Adrenal gland (tissue), 12 donors: ENCODE data around the gene FARSB. TPM values are rescaled to one million over a fixed set of nuclear protein-coding genes. Genes with fewer than 3 reads are reported as not detected.
"Not testable (repeated sequence)": the region's sequence is repeated elsewhere in the genome, so short reads cannot be mapped to it uniquely, and the experiment has no call there.

Experiments used
- DNase-seq, 7 donors: peaks; one replicate each; pipeline ENCODE4 v3.0.0-alpha.2; 2019 to 2020
- H3K27ac ChIP-seq, 5 donors: fragments of 200-600 bp; sonication (generic) in 4 of 5; 1 replicate in 3 of 5; 2 replicates in 2 of 5; pipeline versions ENCODE4 v1.5.1 to v1.8.0; 2016 to 2020; ENCODE audit warnings: mild to moderate bottlenecking in 1 of 5
- H3K27me3 ChIP-seq: fragments of 200-600 bp; 2 replicates; pipeline ENCODE4 v1.8.0; 2021
- H3K36me3 ChIP-seq, 2 donors: fragments of 200-600 bp; replicated peaks in 1 of 2; 1 replicate in 1 of 2; 2 replicates in 1 of 2; pipeline versions ENCODE4 v1.5.1 to v1.8.0; 2018 to 2022
- H3K4me1 ChIP-seq, 2 donors: fragments of 200-600 bp; replicated peaks in 1 of 2; 1 replicate in 1 of 2; 2 replicates in 1 of 2; pipeline versions ENCODE4 v1.5.1 to v1.8.0; 2018 to 2021
- H3K4me3 ChIP-seq, 4 donors: fragments of 200-600 bp; sonication (generic) in 3 of 4; one replicate each; pipeline ENCODE4 v1.5.1; 2016 to 2018
- H3K9me3 ChIP-seq, 3 donors: fragments of 200-600 bp; sonication (generic) in 1 of 3; replicated peaks in 1 of 3; 1 replicate in 2 of 3; 2 replicates in 1 of 3; pipeline versions ENCODE4 v1.5.1 to v1.8.0; 2016 to 2021
- CTCF ChIP-seq, 6 experiments: fragments of 450-650 bp in 4 of 6; fragments of 200-600 bp in 2 of 6; sonication (generic) in 1 of 6; IDR thresholded peaks; 1 replicate in 5 of 6; 2 replicates in 1 of 6; pipeline versions ENCODE4 v1.5.1 to v1.8.0; 2016 to 2021; ENCODE audit warnings: antibody characterized with exemption in 6 of 6, mild to moderate bottlenecking in 2 of 6, moderate library complexity in 1 of 6
- POLR2A ChIP-seq, 2 donors: fragments of 450-650 bp; IDR thresholded peaks; one replicate each; pipeline ENCODE4 v1.6.1; 2017; ENCODE audit warnings: antibody characterized with exemption in 2 of 2, mild to moderate bottlenecking in 2 of 2, moderate library complexity in 1 of 2
- WGBS, 4 donors: extraction: QIAGEN DNeasy Blood & Tissue Kit in 2 of 4; methylation state at CpG; one replicate each; pipeline versions ENCODE4 v1.1.5 to v1.1.7; 2013 to 2017; 5-methylcytosine and 5-hydroxymethylcytosine counted together
- intact Hi-C, 2 donors: fragments of 100-400 bp; cut with DNase I; formaldehyde crosslinking; loops; one replicate each; pipeline versions ENCODE4 v1.14.1 to v1.15.0; 2022 to 2023
- polyA plus RNA-seq, 3 donors: library from polyadenylated mRNA; stranded (reverse); fragments of 200-250 nt in 2 of 3; fragments of 350-450 nt in 1 of 3; fragmentation: Illumina TruSeq in 1 of 3; extraction: RNeasy Lipid Tissue Mini Kit (QIAGEN cat#74804) in 1 of 3; gene quantifications; one replicate each; pipeline ENCODE4 v1.2.3, GENCODE V29; 2013 to 2014
- total RNA-seq, 9 donors: library from RNA; depleted of rRNA in 4 of 9; stranded (reverse); fragments of >200 nt in 4 of 9; fragments of 120-200 nt in 1 of 9; fragmentation: NEBNext Ultra II Directional in 1 of 9; extraction: Animal tissue kit (Norgen Biotek cat#: 25700) in 1 of 9; gene quantifications; one replicate each; pipeline versions ENCODE4 v1.1.0 to v1.2.4, GENCODE V29; 2013 to 2023
- donor health status: healthy with polysubstance abuse.
- donor health status: Bipolar disorder and iron deficiency.
- donor health status: DM: yes; HTN: yes; CAD: no.
- donor health status: DM: no; HTN: no; CAD: no.
- donor health status: DM: no; HTN: no; CAD: no.
- donor health status: DM: yes; HTN: yes; CAD: no.

FARSB gene
- total and polyA plus RNA-seq, 12 donors, result 7.2 to 55.9 (median 14.0) TPM

GRCh38 chr2:222701721-222702131 is 45.8 kb upstream of the FARSB start:
- Histone ChIP-seq H3K36me3 (no peaks in the 10 kb centered on the region), H3K4me3 (no peak overlapping the region), H3K4me1 (no peaks in the 10 kb centered on the region), H3K27ac (no peak overlapping the region), H3K27me3 (no peaks in the 10 kb centered on the region), H3K9me3 (no peaks in the 10 kb centered on the region)
- no peak for TF ChIP-seq POLR2A (IDR thresholded peaks at IDR 0.05)
- TF ChIP-seq CTCF (IDR thresholded peaks at IDR 0.05), result no peak
- DNase-seq, result no peak
- intact Hi-C loops, result loop anchor here in 1 of 2 donors (10.0 kb wide), 1 partner anchor 203 kb away; no protein-coding TSS in a partner anchor
- WGBS, 4 donors, result 62 to 65% (median 65%) methylated on average over 5 of the region's 5 CpGs

GRCh38 chr2:222701233-222701632 is 45.3 kb upstream of the FARSB start:
- Histone ChIP-seq H3K9me3 (no peaks in the 10 kb centered on the region), H3K27ac (no peak overlapping the region), H3K4me3 (no peak overlapping the region), H3K4me1 (no peaks in the 10 kb centered on the region), H3K27me3 (no peaks in the 10 kb centered on the region), H3K36me3 (no peaks in the 10 kb centered on the region)
- WGBS, 4 donors, result 43 to 71% (median 54%) methylated on average over 1 of the region's 1 CpG
- intact Hi-C loops, result loop anchor here in 1 of 2 donors (10.0 kb wide), 1 partner anchor 204 kb away; no protein-coding TSS in a partner anchor
- no peak for DNase-seq
- TF ChIP-seq POLR2A (IDR thresholded peaks at IDR 0.05) (no peak), CTCF (IDR thresholded peaks at IDR 0.05) (no peak)

GRCh38 chr2:222698276-222698675 is 42.4 kb upstream of the FARSB start:
- 80 to 88% (median 83%) methylated on average over 4 of the region's 4 CpGs for WGBS, 4 donors
- H3K36me3 ChIP-seq, result no peaks in the 10 kb centered on the region
- no peaks in the 10 kb centered on the region for H3K4me1 ChIP-seq
- no peaks in the 10 kb centered on the region for H3K9me3 ChIP-seq
- H3K4me3 ChIP-seq, result no peak overlapping the region
- no peaks in the 10 kb centered on the region for H3K27me3 ChIP-seq
- no peak for DNase-seq
- H3K27ac ChIP-seq, result no peak overlapping the region
- intact Hi-C loops, result no loop called here
- TF ChIP-seq POLR2A (IDR thresholded peaks at IDR 0.05), result no peak

GRCh38 chr2:222693837-222694236 is 37.9 kb upstream of the FARSB start:
- Histone ChIP-seq H3K4me1 (no peaks in the 10 kb centered on the region), H3K27me3 (no peaks in the 10 kb centered on the region), H3K36me3 (no peaks in the 10 kb centered on the region), H3K9me3 (no peaks in the 10 kb centered on the region), H3K27ac (no peak overlapping the region), H3K4me3 (no peak overlapping the region)
- TF ChIP-seq POLR2A (IDR thresholded peaks at IDR 0.05) (no peak), CTCF (IDR thresholded peaks at IDR 0.05) (no peak)
- intact Hi-C loops, result no loop called here
- WGBS, 4 donors, result 50 to 91% (median 75%) methylated on average over 1 of the region's 1 CpG
- DNase-seq, result no peak

GRCh38 chr2:222693413-222693812 is 37.5 kb upstream of the FARSB start:
- H3K9me3 ChIP-seq, H3K36me3 ChIP-seq, H3K4me1 ChIP-seq, H3K27me3 ChIP-seq, H3K27ac ChIP-seq, H3K4me3 ChIP-seq, intact Hi-C loops, DNase-seq: not testable (repeated sequence)
- WGBS, 4 donors, result 71 to 84% (median 78%) methylated on average over 5 of the region's 5 CpGs
